ENCODE measurements around the gene TRIO. TPM values are rescaled to one million over a fixed set of nuclear protein-coding genes. Genes with fewer than 3 reads are reported as not detected.

The TRIO gene
- total and polyA plus RNA-seq, 2 of the 8 experiments (the other 6 are each of a cell fraction or from before 2014, with no cell fraction given), result 35.1 to 69.1 TPM

DNA sequence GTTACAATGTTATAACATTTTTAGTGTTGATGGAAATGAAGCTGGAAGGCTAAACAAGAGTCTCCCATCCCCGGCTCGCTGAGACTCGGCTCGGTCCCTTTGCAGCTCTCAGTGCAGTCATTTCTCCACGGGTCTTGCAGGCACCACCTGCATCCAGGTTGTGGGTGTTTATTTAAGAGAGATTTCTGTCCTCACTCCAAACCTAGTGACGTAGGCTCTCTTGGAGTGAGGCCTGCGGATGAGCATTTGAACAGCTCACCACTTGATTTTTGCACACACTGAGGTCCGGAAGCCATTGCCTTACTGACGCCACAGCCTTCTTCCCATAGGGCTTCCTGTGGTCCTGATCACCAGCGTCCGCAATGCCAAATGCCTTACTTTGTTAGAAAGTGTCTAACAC lies 240.8 kb downstream of the TRIO start:
- H4K20me1 ChIP-seq (replicated peaks in 1 of 2; ENCODE audit: control insufficient read depth in 1 of 2, insufficient read depth in 2 of 2, low read length in 2 of 2), result no peaks in the 10 kb centered on the region

More for the DNA sequence above, 240.8 kb downstream of the TRIO start:
- WGBS, 2 experiments (ENCODE audit: extremely low coverage in 1 of 2, insufficient coverage in 1 of 2, insufficient read length in 1 of 2, insufficient replicate concordance in 2 of 2, low coverage in 1 of 2, low lambda C conversion rate in 2 of 2, missing lambda C conversion rate in 1 of 2), result 96% methylated on average over 11 of the region's 11 CpGs; no CpG with 5 or more reads in 1 of the 2 experiments
- Histone ChIP-seq H2BK120ac (replicated peaks; ENCODE audit: low read depth, low read length) (no peak overlapping the region), H2BK5ac (ENCODE audit: low read depth, low read length) (no peak overlapping the region), H3K27me3 (replicated peaks in 1 of 4; ENCODE audit: control insufficient read depth in 3 of 4, extremely low read depth in 1 of 4, insufficient read depth in 3 of 4, low read length in 3 of 4) (no peaks in the 10 kb centered on the region), H3K4me2 (ENCODE audit: insufficient read depth in 1 of 2, low read depth in 2 of 2, low read length in 2 of 2) (no peak overlapping the region), H3K18ac (ENCODE audit: extremely low read depth, low read length) (no peak overlapping the region), H3K4me1 (replicated peaks in 1 of 4; ENCODE audit: control insufficient read depth in 3 of 4, insufficient read depth in 4 of 4, low read length in 3 of 4) (peaks cover 0 to 13% (median 7%) of the 10 kb centered on the region in 4 experiments; a peak in 4 of 7 replicates), H3K36me3 (ENCODE audit: control insufficient read depth in 2 of 4, insufficient read depth in 4 of 4, low read length in 3 of 4) (peaks cover 2 to 39% (median 12%) of the 10 kb centered on the region in 4 experiments; a peak in 6 of 8 replicates), H2BK12ac (ENCODE audit: low read depth, low read length) (no peak overlapping the region), H3K23ac (ENCODE audit: insufficient read length) (no peak overlapping the region), H2AK5ac (ENCODE audit: low read depth, low read length) (no peak overlapping the region), H3K56ac (replicated peaks; ENCODE audit: insufficient read length, low read depth, low read length) (no peak overlapping the region), H3K14ac (ENCODE audit: insufficient read length) (no peak overlapping the region), H4K91ac (replicated peaks; ENCODE audit: insufficient read length, low read length) (no peak overlapping the region), H2BK15ac (ENCODE audit: low read length) (no peak overlapping the region), H3K79me1 (ENCODE audit: low read depth, low read length) (no peaks in the 10 kb centered on the region), H3K27ac (ENCODE audit: low read depth, low read length) (no peak overlapping the region), H3K23me2 (ENCODE audit: low read depth, low read length) (no peaks in the 10 kb centered on the region; the same call in 1 of the 2 replicates), H2AFZ (ENCODE audit: low read length) (no peak overlapping the region), H3K4me3 (ENCODE audit: extremely low read depth in 1 of 4, insufficient read depth in 2 of 4, low read depth in 3 of 4, low read length in 4 of 4) (no peak overlapping the region), H2BK20ac (ENCODE audit: low read length) (no peak overlapping the region), H3K9me3 (ENCODE audit: insufficient read depth in 2 of 2, low read depth in 1 of 2, low read length in 1 of 2) (no peaks in the 10 kb centered on the region), H3K9ac (replicated peaks in 1 of 4; ENCODE audit: extremely low read depth in 1 of 4, low read depth in 3 of 4, low read length in 3 of 4) (no peak overlapping the region), H3K4ac (replicated peaks; ENCODE audit: insufficient read length, low read depth, low read length) (no peak overlapping the region), H3K79me2 (ENCODE audit: control insufficient read depth in 1 of 2, insufficient read depth in 2 of 2, low read length in 2 of 2) (no peaks in the 10 kb centered on the region), H4K8ac (ENCODE audit: extremely low read depth, insufficient read depth, low read length) (no peak overlapping the region), H4K5ac (ENCODE audit: insufficient read length, low read depth, low read length) (no peak overlapping the region)
- no peak for FAIRE-seq
- TF ChIP-seq SUZ12 (IDR thresholded peaks at IDR 0.05; ENCODE audit: low read length), result no peak
- TF ChIP-seq, protein P1, sequence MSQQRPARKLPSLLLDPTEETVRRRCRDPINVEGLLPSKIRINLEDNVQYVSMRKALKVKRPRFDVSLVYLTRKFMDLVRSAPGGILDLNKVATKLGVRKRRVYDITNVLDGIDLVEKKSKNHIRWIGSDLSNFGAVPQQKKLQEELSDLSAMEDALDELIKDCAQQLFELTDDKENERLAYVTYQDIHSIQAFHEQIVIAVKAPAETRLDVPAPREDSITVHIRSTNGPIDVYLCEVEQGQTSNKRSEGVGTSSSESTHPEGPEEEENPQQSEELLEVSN (IDR thresholded peaks at IDR 0.05), result no peak
- TF ChIP-seq CHD2 (IDR thresholded peaks at IDR 0.05; ENCODE audit: low read length), result no peak
- TF ChIP-seq MAFK (IDR thresholded peaks at IDR 0.05; ENCODE audit: low read depth, low read length), result no peak
- TF ChIP-seq ZNF274 (IDR thresholded peaks at IDR 0.05; ENCODE audit: borderline replicate concordance, extremely low read depth, low read length), result no peak
- DNase-seq (ENCODE audit: low read depth in 1 of 2, low spot score in 2 of 2), result no peak
- ChIA-PET POLR2A (ENCODE audit: partially characterized antibody) (interaction anchor here (1.0 kb wide), 1 partner anchor 42 kb away, joined by 3 read pairs; no protein-coding TSS in a partner anchor), CTCF (ENCODE audit: partially characterized antibody) (interaction anchor here (0.7 to 2.8 kb wide), 11 partner anchors 11 to 396 kb away, joined by 3 to 10 read pairs (median 3); no protein-coding TSS in a partner anchor)
